ENCODE data around the gene KLHDC8A. TPM values are rescaled to one million over a fixed set of nuclear protein-coding genes. Genes with fewer than 3 reads are reported as not detected.

The KLHDC8A gene
- total and polyA plus RNA-seq, 2 of the 13 experiments (the other 11 are each of a cell fraction or from before 2014, with no cell fraction given) = not detected

DNA sequence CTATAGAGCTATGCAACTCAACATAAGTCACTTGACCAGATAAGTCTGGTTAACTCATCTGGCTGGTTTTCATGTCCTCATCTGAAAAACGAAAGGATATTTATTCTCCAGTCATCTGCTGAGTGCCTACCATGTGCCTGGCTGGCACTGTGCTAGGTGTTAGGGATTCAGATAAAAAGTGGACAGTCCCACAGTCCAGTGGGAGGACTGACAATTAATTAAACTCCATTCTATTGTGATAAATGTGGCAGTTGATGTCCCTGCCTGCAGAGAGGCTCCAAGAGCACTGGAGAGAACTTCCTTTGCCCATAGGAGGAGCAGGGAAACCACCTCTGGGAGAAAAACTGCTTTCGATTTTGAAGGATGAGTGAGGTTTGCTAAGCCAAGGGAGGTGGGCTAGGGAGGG is 40.6 kb downstream of the KLHDC8A start:
- H3K79me2 ChIP-seq (ENCODE audit: insufficient read depth, low read length) = peaks cover 27% of the 10 kb centered on the region
- H3K9ac ChIP-seq (ENCODE audit: insufficient read depth, low read depth, low read length) = no peak overlapping the region
- DNase-seq (ENCODE audit: low spot score) (no peak), FAIRE-seq (no peak), ATAC-seq (no peak)
- ChIA-PET POLR2A (interaction anchor here (3.9 kb wide), 1 partner anchor 15 kb away, joined by 46 read pairs; no protein-coding TSS in a partner anchor), CTCF (ENCODE audit: low intra/inter-chr PET ratio, low total read pairs) (no interaction called here)
- H3K4me2 ChIP-seq (ENCODE audit: low read depth, low read length) = no peak overlapping the region
- peaks cover 0 to 6% of the 10 kb centered on the region in 2 experiments; a peak in 3 of 5 replicates for H3K36me3 ChIP-seq (replicated peaks in 1 of 2; ENCODE audit: control insufficient read depth in 1 of 2, insufficient read depth in 2 of 2, low read length in 2 of 2)
- H2AFZ ChIP-seq (ENCODE audit: low read length) = no peak overlapping the region
- H3K9me3 ChIP-seq (ENCODE audit: low read length) = no peaks in the 10 kb centered on the region
- in situ Hi-C loops (cut with HindIII; ENCODE audit: extremely low pct_ligation_motif_present, low pct_unique_long_range_greater_than_20kb) (no loop called here), intact Hi-C loops (cut with micrococcal nuclease; ENCODE audit: unreplicated experiment) (loop anchor here (1.0 to 5.0 kb wide), 2 partner anchors 15 to 194 kb away; partner anchors contain the start of gene RBBP5)
- H4K20me1 ChIP-seq (ENCODE audit: insufficient read depth, low read length) = no peaks in the 10 kb centered on the region; the same call in 1 of the 2 replicates
- H3K4me1 ChIP-seq (ENCODE audit: insufficient read depth, low read length) = peaks cover 80% of the 10 kb centered on the region
- TF ChIP-seq, protein P1, sequence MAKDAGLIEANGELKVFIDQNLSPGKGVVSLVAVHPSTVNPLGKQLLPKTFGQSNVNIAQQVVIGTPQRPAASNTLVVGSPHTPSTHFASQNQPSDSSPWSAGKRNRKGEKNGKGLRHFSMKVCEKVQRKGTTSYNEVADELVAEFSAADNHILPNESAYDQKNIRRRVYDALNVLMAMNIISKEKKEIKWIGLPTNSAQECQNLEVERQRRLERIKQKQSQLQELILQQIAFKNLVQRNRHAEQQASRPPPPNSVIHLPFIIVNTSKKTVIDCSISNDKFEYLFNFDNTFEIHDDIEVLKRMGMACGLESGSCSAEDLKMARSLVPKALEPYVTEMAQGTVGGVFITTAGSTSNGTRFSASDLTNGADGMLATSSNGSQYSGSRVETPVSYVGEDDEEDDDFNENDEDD (CRISPR knock-in tag; IDR thresholded peaks at IDR 0.05; ENCODE audit: borderline replicate concordance) = no peak
- no peak for TF ChIP-seq ZNF839 (CRISPR knock-in tag; IDR thresholded peaks at IDR 0.05; ENCODE audit: borderline replicate concordance)
- TF ChIP-seq ZNF121 (CRISPR knock-in tag; IDR thresholded peaks at IDR 0.05) = no peak
- TF ChIP-seq SOX5 (CRISPR knock-in tag; IDR thresholded peaks at IDR 0.05; ENCODE audit: borderline replicate concordance) = no peak
- TF ChIP-seq RAD51 (IDR thresholded peaks at IDR 0.05; ENCODE audit: borderline replicate concordance) = no peak
- TF ChIP-seq, protein P2, sequence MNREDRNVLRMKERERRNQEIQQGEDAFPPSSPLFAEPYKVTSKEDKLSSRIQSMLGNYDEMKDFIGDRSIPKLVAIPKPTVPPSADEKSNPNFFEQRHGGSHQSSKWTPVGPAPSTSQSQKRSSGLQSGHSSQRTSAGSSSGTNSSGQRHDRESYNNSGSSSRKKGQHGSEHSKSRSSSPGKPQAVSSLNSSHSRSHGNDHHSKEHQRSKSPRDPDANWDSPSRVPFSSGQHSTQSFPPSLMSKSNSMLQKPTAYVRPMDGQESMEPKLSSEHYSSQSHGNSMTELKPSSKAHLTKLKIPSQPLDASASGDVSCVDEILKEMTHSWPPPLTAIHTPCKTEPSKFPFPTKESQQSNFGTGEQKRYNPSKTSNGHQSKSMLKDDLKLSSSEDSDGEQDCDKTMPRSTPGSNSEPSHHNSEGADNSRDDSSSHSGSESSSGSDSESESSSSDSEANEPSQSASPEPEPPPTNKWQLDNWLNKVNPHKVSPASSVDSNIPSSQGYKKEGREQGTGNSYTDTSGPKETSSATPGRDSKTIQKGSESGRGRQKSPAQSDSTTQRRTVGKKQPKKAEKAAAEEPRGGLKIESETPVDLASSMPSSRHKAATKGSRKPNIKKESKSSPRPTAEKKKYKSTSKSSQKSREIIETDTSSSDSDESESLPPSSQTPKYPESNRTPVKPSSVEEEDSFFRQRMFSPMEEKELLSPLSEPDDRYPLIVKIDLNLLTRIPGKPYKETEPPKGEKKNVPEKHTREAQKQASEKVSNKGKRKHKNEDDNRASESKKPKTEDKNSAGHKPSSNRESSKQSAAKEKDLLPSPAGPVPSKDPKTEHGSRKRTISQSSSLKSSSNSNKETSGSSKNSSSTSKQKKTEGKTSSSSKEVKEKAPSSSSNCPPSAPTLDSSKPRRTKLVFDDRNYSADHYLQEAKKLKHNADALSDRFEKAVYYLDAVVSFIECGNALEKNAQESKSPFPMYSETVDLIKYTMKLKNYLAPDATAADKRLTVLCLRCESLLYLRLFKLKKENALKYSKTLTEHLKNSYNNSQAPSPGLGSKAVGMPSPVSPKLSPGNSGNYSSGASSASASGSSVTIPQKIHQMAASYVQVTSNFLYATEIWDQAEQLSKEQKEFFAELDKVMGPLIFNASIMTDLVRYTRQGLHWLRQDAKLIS (CRISPR knock-in tag; IDR thresholded peaks at IDR 0.05) = no peak
- no peak for TF ChIP-seq PHF21A (CRISPR knock-in tag; IDR thresholded peaks at IDR 0.05)
- no peak for TF ChIP-seq SP5 (CRISPR knock-in tag; IDR thresholded peaks at IDR 0.05; ENCODE audit: borderline replicate concordance, low read depth)
- TF ChIP-seq ZNF614 (CRISPR knock-in tag; IDR thresholded peaks at IDR 0.05; ENCODE audit: borderline replicate concordance) = no peak
- no peaks in the 10 kb centered on the region; a peak in 1 of 5 replicates for H3K27me3 ChIP-seq (ENCODE audit: control insufficient read depth in 1 of 2, insufficient read depth in 2 of 2, low read length in 2 of 2)
- 85% methylated on average over 2 of the region's 2 CpGs for WGBS (ENCODE audit: low lambda C conversion rate)
- BruUV-seq (replicated peaks) = no TSS peak
- no peak overlapping the region for H3K27ac ChIP-seq (ENCODE audit: extremely low read length, insufficient read depth, low read length)
- no peak overlapping the region for H3K4me3 ChIP-seq (replicated peaks in 1 of 3; ENCODE audit: insufficient read depth in 1 of 3, low read depth in 2 of 3, low read length in 3 of 3)

All from HepG2 (cell line).